ENCODE data around the gene PAMR1.

- TF ChIP-seq TAF1 (IDR thresholded peaks at IDR 0.05; ENCODE audit: low read depth): no peak
- no peak for TF ChIP-seq YY1 (IDR thresholded peaks at IDR 0.05; ENCODE audit: low read depth)
- no peak for TF ChIP-seq CEBPB (IDR thresholded peaks at IDR 0.05)
- TF ChIP-seq, protein P1, sequence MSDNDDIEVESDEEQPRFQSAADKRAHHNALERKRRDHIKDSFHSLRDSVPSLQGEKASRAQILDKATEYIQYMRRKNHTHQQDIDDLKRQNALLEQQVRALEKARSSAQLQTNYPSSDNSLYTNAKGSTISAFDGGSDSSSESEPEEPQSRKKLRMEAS (IDR thresholded peaks at IDR 0.05): no peak
- TF ChIP-seq RAD21 (IDR thresholded peaks at IDR 0.05; ENCODE audit: low read depth): no peak
- TF ChIP-seq EP300 (IDR thresholded peaks at IDR 0.05; ENCODE audit: borderline replicate concordance): no peak
- no peak for TF ChIP-seq FOXM1 (IDR thresholded peaks at IDR 0.05; ENCODE audit: borderline replicate concordance, low read depth)
- TF ChIP-seq REST (IDR thresholded peaks at IDR 0.05; ENCODE audit: low read depth): no peak
- no peak for TF ChIP-seq CREB1 (IDR thresholded peaks at IDR 0.05; ENCODE audit: low read depth)
- no peak for TF ChIP-seq ZBTB7A (IDR thresholded peaks at IDR 0.05; ENCODE audit: low read depth)
- TF ChIP-seq EGR1 (IDR thresholded peaks at IDR 0.05): no peak
- no peak for TF ChIP-seq TCF12 (IDR thresholded peaks at IDR 0.05; ENCODE audit: low read depth)
- no peak for TF ChIP-seq TEAD4 (IDR thresholded peaks at IDR 0.05)
Observed at GRCh38 chr11:35514481-35514880, 10.9 kb downstream of the PAMR1 start.
